Thoracic aorta (tissue), 2 donors: ENCODE data around the gene ELF4. TPM values are rescaled to one million over a fixed set of nuclear protein-coding genes. Genes with fewer than 3 reads are reported as not detected.

Experiments used
- ATAC-seq: fragments of 150-250 bp; one replicate; pipeline ENCODE4 v1.8.0; 2017; ENCODE audit warnings: low read depth; ENCODE audit not compliant: insufficient number of reproducible peaks, low FRiP score
- DNase-seq: peaks from one replicate; pipeline ENCODE4 v3.0.0-alpha.2; 2020; ENCODE audit warnings: low spot score
- H3K27ac ChIP-seq, 2 donors: fragments of 200-600 bp; sonication (generic); 1 replicate in 1 of 2; 2 replicates in 1 of 2; pipeline ENCODE4 v1.5.1; 2016; ENCODE audit warnings: mild to moderate bottlenecking in 2 of 2, moderate library complexity in 2 of 2
- H3K27me3 ChIP-seq: fragments of 200-600 bp; sonication (generic); replicated peaks from 2 replicates; pipeline ENCODE4 v1.6.0; 2016; ENCODE audit warnings: mild to moderate bottlenecking; ENCODE audit not compliant: insufficient read depth
- H3K36me3 ChIP-seq: fragments of 200-600 bp; sonication (generic); one replicate; pipeline ENCODE4 v1.5.1; 2016
- H3K4me1 ChIP-seq, 2 donors: fragments of 200-600 bp; sonication (generic); 1 replicate in 1 of 2; 2 replicates in 1 of 2; pipeline versions ENCODE4 v1.5.1 to v1.6.0; 2016; ENCODE audit warnings: low read depth in 2 of 2, mild to moderate bottlenecking in 1 of 2; ENCODE audit not compliant: control insufficient read depth in 1 of 2
- H3K4me3 ChIP-seq: fragments of 200-600 bp; sonication (generic); 2 replicates; pipeline ENCODE4 v1.5.1; 2016; ENCODE audit warnings: mild to moderate bottlenecking
- H3K9me3 ChIP-seq: fragments of 200-600 bp; sonication (generic); 2 replicates; pipeline ENCODE4 v1.5.1; 2016
- total RNA-seq, 2 donors: library from RNA; depleted of rRNA; stranded (reverse); fragments of >200 nt; gene quantifications; one replicate each; pipeline versions ENCODE4 v1.1.0 to v1.2.3, GENCODE V29; 2016
- TF ChIP-seq, protein P1 (sequence below): fragments of 200-600 bp; sonication (generic); IDR thresholded peaks from one replicate; pipeline ENCODE4 v1.5.1; 2019; ENCODE audit warnings: antibody characterized with exemption

ELF4 gene
- total RNA-seq, 2 donors from 2014 or later, result 11.1 to 16.9 TPM

DNA sequence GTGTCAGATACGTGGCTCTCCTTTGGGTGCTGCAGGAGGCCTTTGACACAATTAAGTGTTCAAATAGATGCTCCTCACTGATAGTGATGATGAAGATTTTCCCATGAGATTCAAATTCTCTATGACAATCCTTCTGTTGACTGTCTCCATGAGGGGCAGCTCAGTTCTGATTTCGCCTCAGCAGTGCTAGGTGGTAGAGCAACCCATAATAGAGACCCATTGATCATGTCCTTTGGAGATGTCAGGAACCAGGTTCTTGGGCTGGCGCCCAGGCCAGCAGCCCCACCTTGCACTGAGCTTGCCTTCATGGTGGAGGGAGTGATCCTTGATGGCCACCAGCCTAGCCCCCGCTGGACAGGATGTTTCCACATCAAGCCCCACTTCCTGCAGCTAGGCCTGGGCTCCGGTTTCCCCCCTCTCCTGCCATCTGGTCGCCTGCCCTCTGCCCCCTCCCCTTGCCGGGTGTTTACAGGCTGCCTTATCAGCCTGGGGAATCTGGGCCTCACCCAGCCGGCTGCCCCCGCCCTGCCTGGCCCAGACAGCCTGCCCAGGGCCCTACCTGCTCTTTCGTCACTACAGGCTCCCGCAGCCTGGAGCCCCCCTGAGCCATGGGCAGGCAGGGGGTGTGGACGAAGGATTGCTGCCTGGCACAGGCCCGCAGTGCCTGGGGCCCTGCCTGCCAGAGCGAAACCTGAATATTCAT lies 12.6 kb downstream of the ELF4 start:
- H3K36me3 ChIP-seq, result no peaks in the 10 kb centered on the region
- H3K9me3 ChIP-seq, result no peaks in the 10 kb centered on the region
- H3K27me3 ChIP-seq, result no peaks in the 10 kb centered on the region
- ATAC-seq (no peak), DNase-seq (no peak)
- H3K4me1 ChIP-seq, result peaks cover 6 to 28% of the 10 kb centered on the region in 2 donors
- no peak overlapping the region for H3K4me3 ChIP-seq
- TF ChIP-seq, protein P1, sequence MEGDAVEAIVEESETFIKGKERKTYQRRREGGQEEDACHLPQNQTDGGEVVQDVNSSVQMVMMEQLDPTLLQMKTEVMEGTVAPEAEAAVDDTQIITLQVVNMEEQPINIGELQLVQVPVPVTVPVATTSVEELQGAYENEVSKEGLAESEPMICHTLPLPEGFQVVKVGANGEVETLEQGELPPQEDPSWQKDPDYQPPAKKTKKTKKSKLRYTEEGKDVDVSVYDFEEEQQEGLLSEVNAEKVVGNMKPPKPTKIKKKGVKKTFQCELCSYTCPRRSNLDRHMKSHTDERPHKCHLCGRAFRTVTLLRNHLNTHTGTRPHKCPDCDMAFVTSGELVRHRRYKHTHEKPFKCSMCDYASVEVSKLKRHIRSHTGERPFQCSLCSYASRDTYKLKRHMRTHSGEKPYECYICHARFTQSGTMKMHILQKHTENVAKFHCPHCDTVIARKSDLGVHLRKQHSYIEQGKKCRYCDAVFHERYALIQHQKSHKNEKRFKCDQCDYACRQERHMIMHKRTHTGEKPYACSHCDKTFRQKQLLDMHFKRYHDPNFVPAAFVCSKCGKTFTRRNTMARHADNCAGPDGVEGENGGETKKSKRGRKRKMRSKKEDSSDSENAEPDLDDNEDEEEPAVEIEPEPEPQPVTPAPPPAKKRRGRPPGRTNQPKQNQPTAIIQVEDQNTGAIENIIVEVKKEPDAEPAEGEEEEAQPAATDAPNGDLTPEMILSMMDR, result no peak
- H3K27ac ChIP-seq, result no peak overlapping the region

DNA sequence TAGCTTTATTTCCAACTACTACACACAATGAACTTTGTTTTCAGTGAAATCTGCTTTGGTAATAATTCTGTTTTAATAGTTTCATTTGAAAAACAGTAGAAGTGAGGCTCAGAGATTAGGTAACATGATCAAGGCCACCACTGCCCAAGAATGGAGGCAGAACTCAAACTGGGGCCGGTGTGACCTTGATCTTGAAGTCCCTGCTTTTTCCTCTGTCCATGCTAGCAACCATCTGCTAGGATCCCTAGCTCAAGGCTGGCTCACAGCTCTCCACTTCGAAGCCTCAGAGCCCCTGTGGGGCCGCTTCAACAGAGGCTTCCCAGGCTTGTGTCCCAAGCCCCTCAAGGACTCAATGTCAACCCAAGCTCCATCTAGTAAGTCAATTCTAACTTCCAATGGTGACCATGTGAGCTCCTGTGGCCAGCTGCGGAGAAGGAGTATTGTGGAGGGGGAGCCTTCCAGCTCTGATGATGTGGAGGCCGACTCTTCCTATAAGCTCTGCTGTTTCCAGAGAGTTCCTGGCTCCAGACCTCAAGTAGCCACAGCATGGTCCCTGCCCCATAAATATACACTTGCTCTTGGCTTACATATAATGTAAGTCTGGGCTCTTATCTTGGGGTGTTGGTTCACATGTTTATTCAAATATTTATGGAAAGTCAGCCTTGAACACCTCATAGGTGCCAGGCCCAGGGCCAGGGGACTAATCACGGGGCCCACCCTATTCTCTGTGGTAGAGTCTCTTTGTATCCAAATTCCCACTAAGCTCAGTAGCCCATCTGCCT lies 14.9 kb downstream of the ELF4 start:
- no peaks in the 10 kb centered on the region for H3K36me3 ChIP-seq
- H3K4me1 ChIP-seq, result peaks cover 2 to 25% of the 10 kb centered on the region in 2 donors
- TF ChIP-seq, protein P1, result no peak
- H3K27me3 ChIP-seq, result no peaks in the 10 kb centered on the region
- DNase-seq (no peak), ATAC-seq (no peak)
- no peak overlapping the region for H3K4me3 ChIP-seq
- no peak overlapping the region for H3K27ac ChIP-seq
- no peaks in the 10 kb centered on the region for H3K9me3 ChIP-seq

- Histone ChIP-seq H3K4me1 (peaks cover 0 to 17% of the 10 kb centered on the region in 2 donors), H3K9me3 (no peaks in the 10 kb centered on the region), H3K27ac (no peak overlapping the region), H3K27me3 (no peaks in the 10 kb centered on the region), H3K4me3 (no peak overlapping the region), H3K36me3 (no peaks in the 10 kb centered on the region)
- TF ChIP-seq, protein P1, result no peak
- no peak for DNase-seq
- no peak for ATAC-seq
Observed at GRCh38 chrX:130094696-130095095, 15.6 kb downstream of the ELF4 start.

DNA sequence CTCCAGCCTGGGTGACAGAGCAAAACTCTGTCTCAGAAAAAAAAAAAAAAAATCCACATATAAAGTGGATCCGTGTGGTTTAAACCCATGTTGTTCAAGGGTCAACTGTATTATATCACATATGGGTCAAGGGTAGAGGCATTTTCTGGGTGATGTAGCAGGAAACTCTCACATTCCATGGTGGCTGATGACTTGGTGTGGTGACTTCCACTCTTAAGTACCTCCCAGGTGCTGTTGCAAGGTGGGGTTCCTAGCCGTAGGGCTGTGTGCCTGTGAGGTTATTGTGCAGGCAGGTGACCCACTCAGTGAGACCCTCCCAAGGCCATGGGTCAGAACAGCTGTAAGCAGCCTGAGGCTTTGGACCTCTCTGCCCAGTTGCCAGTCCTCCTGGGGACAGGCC lies 17.0 kb downstream of the ELF4 start:
- Histone ChIP-seq H3K27ac (no peak overlapping the region), H3K4me3 (no peak overlapping the region), H3K4me1 (peaks cover 0 to 7% of the 10 kb centered on the region in 2 donors), H3K27me3 (no peaks in the 10 kb centered on the region), H3K9me3 (no peaks in the 10 kb centered on the region), H3K36me3 (no peaks in the 10 kb centered on the region)
- TF ChIP-seq, protein P1, result no peak
- ATAC-seq, result no peak
- DNase-seq, result no peak

DNA sequence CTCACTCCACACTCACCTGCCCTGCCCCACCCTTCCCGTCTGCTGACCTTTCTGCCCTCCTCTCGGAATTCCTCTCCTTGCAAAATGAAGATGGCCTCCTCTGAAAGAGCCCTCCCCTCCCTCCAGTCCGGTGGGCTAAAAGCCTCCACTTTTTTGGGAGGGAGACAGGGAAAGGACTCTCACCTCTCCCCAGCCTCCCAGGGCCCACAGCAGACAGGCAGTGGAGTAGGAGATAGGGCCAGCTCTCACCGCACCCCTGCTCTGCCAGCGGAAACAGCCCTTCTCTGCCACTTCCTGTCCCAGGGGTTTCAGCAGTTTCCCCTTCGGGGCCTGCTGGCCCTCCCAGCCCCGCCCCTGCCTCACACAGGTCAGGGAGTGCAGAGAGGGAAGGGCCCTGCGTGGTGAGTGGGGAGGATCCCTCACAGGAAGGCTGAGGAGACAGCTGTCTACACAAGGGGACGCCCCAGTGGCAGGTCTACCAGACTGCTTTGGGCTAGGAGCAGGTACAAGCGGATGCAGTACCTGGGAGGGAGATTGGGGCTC lies 18.2 kb downstream of the ELF4 start:
- H3K4me1 ChIP-seq, result no peaks in the 10 kb centered on the region
- ATAC-seq, result no peak
- H3K36me3 ChIP-seq, result no peaks in the 10 kb centered on the region
- H3K9me3 ChIP-seq, result no peaks in the 10 kb centered on the region
- no peaks in the 10 kb centered on the region for H3K27me3 ChIP-seq
- H3K27ac ChIP-seq, result no peak overlapping the region
- no peak overlapping the region for H3K4me3 ChIP-seq
- DNase-seq, result no peak
- TF ChIP-seq, protein P1, result no peak
